A549 (cell line): ENCODE results near the gene CALML5. TPM values are rescaled to one million over a fixed set of nuclear protein-coding genes. Genes with fewer than 3 reads are reported as not detected.

Source experiments
- BHLHE40 ChIP-seq: IDR thresholded peaks from 2 replicates; pipeline ENCODE4 v1.6.1; 2012; ENCODE audit warnings: low read depth, low read length, inconsistent platforms
- CBX2 ChIP-seq: fragments of 200-600 bp; sonication (generic); IDR thresholded peaks from 2 replicates; pipeline ENCODE4 v1.6.1; 2016; ENCODE audit warnings: low read depth, mild to moderate bottlenecking, borderline replicate concordance
- CBX8 ChIP-seq: fragments of 200-600 bp; sonication (generic); IDR thresholded peaks from 2 replicates; pipeline ENCODE4 v1.6.1; 2016
- CHD2 ChIP-seq: fragments of 150-350 bp; IDR thresholded peaks from 2 replicates; pipeline ENCODE4 v1.6.1; 2014; ENCODE audit warnings: low read length; ENCODE audit not compliant: partially characterized antibody
- CHD4 ChIP-seq: fragments of 200-600 bp; sonication (generic); IDR thresholded peaks from 2 replicates; pipeline ENCODE4 v1.6.1; 2016; ENCODE audit warnings: antibody characterized with exemption, mild to moderate bottlenecking, borderline replicate concordance
- EHF ChIP-seq: fragments of 250-450 bp; sonication (Bioruptor Pico); IDR thresholded peaks from 2 replicates; pipeline ENCODE4 v1.5.0; 2020; ENCODE audit warnings: mild to moderate bottlenecking
- EHMT2 ChIP-seq: fragments of 200-600 bp; sonication (generic); IDR thresholded peaks from 2 replicates; pipeline ENCODE4 v1.6.1; 2016; ENCODE audit warnings: antibody characterized with exemption, low read depth, mild to moderate bottlenecking, moderate library complexity
- EP300 ChIP-seq, 2 experiments: fragments of >200 bp; sonication (Bioruptor Twin); formaldehyde crosslinking; IDR thresholded peaks; 2 replicates in 1 of 2; 3 replicates in 1 of 2; pipeline ENCODE4 v1.6.1; 2016 to 2017
- FOSB ChIP-seq: fragments of 250-450 bp; sonication (Bioruptor Pico); IDR thresholded peaks from 2 replicates; pipeline ENCODE4 v1.5.0; 2020; ENCODE audit warnings: mild to moderate bottlenecking, moderate library complexity
- FOXS1 ChIP-seq: fragments of 250-450 bp; sonication (Bioruptor Pico); IDR thresholded peaks from 2 replicates; pipeline ENCODE4 v1.5.0; 2020; ENCODE audit warnings: mild to moderate bottlenecking, moderate library complexity
- GATA3 ChIP-seq: IDR thresholded peaks from 2 replicates; pipeline ENCODE4 v1.6.1; 2012; ENCODE audit warnings: borderline replicate concordance
- HEYL ChIP-seq: fragments of 250-450 bp; sonication (Bioruptor Pico); IDR thresholded peaks from 2 replicates; pipeline ENCODE4 v1.8.0; 2021; ENCODE audit warnings: mild to moderate bottlenecking, moderate library complexity
- JUNB ChIP-seq: fragments of >200 bp; sonication (Bioruptor Twin); formaldehyde crosslinking; IDR thresholded peaks from 2 replicates; pipeline ENCODE4 v1.6.1; 2016
- KDM1A ChIP-seq: fragments of 200-600 bp; sonication (generic); IDR thresholded peaks from 2 replicates; pipeline ENCODE4 v1.6.1; 2016; ENCODE audit warnings: low read depth, mild to moderate bottlenecking
- KDM5A ChIP-seq: fragments of 200-600 bp; sonication (generic); IDR thresholded peaks from 2 replicates; pipeline ENCODE4 v1.6.1; 2016; ENCODE audit warnings: antibody characterized with exemption, mild to moderate bottlenecking
- MAFK ChIP-seq: fragments of 450-650 bp; IDR thresholded peaks from 2 replicates; pipeline ENCODE4 v1.6.1; 2014; ENCODE audit not compliant: partially characterized antibody
- MAZ ChIP-seq: fragments of 150-350 bp; IDR thresholded peaks from 2 replicates; pipeline ENCODE4 v1.6.1; 2014; ENCODE audit warnings: antibody characterized with exemption, low read depth, low read length, borderline replicate concordance
- MYC ChIP-seq: IDR thresholded peaks from 2 replicates; pipeline ENCODE4 v1.6.1; 2012; ENCODE audit warnings: mild to moderate bottlenecking, inconsistent platforms, low read length, improper control_type of control experiment, borderline replicate concordance
- NFE2L2 ChIP-seq: fragments of 150-350 bp; conservative IDR thresholded peaks from 2 replicates; pipeline ENCODE4 v1.6.1; 2014; ENCODE audit warnings: low read length
- NPAS2 ChIP-seq: fragments of 250-450 bp; sonication (Bioruptor Pico); IDR thresholded peaks from 2 replicates; pipeline ENCODE4 v1.8.0; 2022; ENCODE audit warnings: mild to moderate bottlenecking, moderate library complexity, borderline replicate concordance
- POLR2A ChIP-seq: IDR thresholded peaks from 2 replicates; pipeline ENCODE4 v1.6.1; 2012; ENCODE audit warnings: mild to moderate bottlenecking, low read length
- RAD21 ChIP-seq, 2 experiments: fragments of >200 bp in 1 of 2; sonication (Bioruptor Twin) in 1 of 2; formaldehyde crosslinking in 1 of 2; IDR thresholded peaks in 1 of 2; conservative IDR thresholded peaks in 1 of 2; 2 replicates in 1 of 2; 3 replicates in 1 of 2; pipeline ENCODE4 v1.6.1; 2012 to 2018; ENCODE audit warnings: inconsistent platforms in 1 of 2
- RARB ChIP-seq: fragments of 250-450 bp; sonication (Bioruptor Pico); IDR thresholded peaks from 2 replicates; pipeline ENCODE4 v1.8.0; 2021; ENCODE audit warnings: mild to moderate bottlenecking, moderate library complexity
- REST ChIP-seq: fragments of 200-600 bp; sonication (generic); IDR thresholded peaks from 2 replicates; pipeline ENCODE4 v1.6.1; 2016; ENCODE audit warnings: antibody characterized with exemption, mild to moderate bottlenecking, moderate library complexity
- TP53 ChIP-seq: fragments of 250-450 bp; sonication (Bioruptor Pico); IDR thresholded peaks from 2 replicates; pipeline ENCODE4 v1.5.0; 2021; ENCODE audit warnings: mild to moderate bottlenecking, moderate library complexity
- ZNF302 ChIP-seq: fragments of 250-450 bp; sonication (Bioruptor Pico); IDR thresholded peaks from 2 replicates; pipeline ENCODE4 v1.9.0; 2021; ENCODE audit warnings: inconsistent platforms, mild to moderate bottlenecking, moderate library complexity
- ZSCAN20 ChIP-seq: fragments of 250-450 bp; sonication (Bioruptor Pico); IDR thresholded peaks from 2 replicates; pipeline ENCODE4 v1.8.0; 2022; ENCODE audit warnings: mild to moderate bottlenecking, moderate library complexity
- polyA plus RNA-seq, 4 experiments: library from polyadenylated mRNA; depleted of rRNA in 3 of 4; stranded (reverse); fragments of >200 nt; fragmentation: RNase III in 1 of 4; extraction: RNeasy Plus Mini Kit Qiagen cat#74134 plus additional on column Dnase treatment in 1 of 4; gene quantifications; 2 replicates in 3 of 4; 3 replicates in 1 of 4; pipeline ENCODE4 v1.2.3, GENCODE V29; 2011 to 2017
- TF ChIP-seq, protein P1 (sequence below): IDR thresholded peaks from 2 replicates; pipeline ENCODE4 v1.6.1; 2012; ENCODE audit warnings: low read depth, borderline replicate concordance

Gene CALML5
- polyA plus RNA-seq, 2 of the 4 experiments (the other 2 are of a cell fraction), result not detected

DNA sequence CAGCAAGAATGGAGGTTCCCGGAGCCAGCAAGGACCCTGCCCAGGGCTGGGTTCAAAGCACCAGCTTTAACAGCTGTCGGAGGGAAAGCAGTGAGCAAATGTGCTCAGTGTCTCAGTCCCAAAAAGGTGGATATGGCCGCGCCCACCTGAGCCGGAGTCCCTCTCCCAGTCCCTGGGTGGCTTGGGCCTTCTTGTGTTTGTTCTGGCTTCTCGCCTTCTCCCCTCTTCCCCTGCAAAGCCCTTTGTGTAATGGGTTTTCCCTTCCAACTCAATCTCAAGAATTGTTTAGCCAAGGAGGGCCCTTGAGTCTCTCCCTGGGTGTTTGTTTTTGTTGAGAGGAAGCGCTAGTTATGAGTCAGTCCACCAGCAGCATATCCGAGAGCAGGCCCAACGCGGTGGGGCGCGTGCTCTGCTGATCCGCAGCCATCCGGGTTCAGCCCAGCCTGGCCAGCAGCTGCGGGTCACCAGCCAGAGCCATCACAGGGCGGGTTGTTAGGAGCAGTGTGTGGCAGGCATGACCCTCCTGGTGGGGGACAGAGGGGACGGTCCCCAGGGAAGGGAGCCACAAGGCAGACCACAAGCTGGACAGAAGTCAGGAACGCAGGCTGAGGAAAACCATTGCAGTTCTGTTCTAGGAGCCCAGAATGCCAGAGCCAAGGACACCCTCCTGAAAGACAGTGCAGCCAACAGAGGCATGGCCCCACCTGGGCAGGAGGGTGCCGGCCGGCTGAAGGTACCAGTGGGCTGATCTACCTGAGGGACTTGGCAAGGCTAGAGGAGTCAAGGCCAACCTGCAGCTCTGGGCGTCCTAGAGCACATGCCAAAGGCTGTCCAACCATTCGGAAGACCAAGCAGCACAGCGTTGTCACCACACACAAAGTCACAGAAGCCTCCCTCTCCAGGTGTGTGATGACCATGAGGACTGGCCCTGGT lies 46.7 kb upstream of the CALML5 start (continued):
- no peak; the same call in 1 of the 2 replicates for TF ChIP-seq EHF (CRISPR knock-in tag)
- TF ChIP-seq CBX8, result no peak
- peak; percentile 57; the same call in 1 of the 2 replicates for TF ChIP-seq NPAS2 (CRISPR knock-in tag)
- TF ChIP-seq HEYL, result peak; percentile 81; the same call in 1 of the 2 replicates
- peak; percentile 1; the same call in 1 of the 2 replicates for TF ChIP-seq KDM1A
- no peak for TF ChIP-seq MAZ
- TF ChIP-seq EP300 (IDR thresholded peaks at IDR 0.05), result peak; percentile 71 to 78; a peak in 2 of 5 replicates
- peak; percentile 90 for TF ChIP-seq ZSCAN20 (CRISPR knock-in tag)
- peak; percentile 29 to 53; a peak in 4 of 5 replicates for TF ChIP-seq RAD21 (conservative IDR thresholded peaks at IDR 0.05 in 1 of 2, IDR thresholded peaks at IDR 0.05 in 1 of 2)
- peak; percentile 74 for TF ChIP-seq GATA3
- no peak for TF ChIP-seq CHD4
- no peak for TF ChIP-seq MAFK
- TF ChIP-seq POLR2A, result peak; percentile 20; the same call in 1 of the 2 replicates
- TF ChIP-seq ZNF302 (CRISPR knock-in tag), result peak; percentile 93
- no peak for TF ChIP-seq RARB (CRISPR knock-in tag)
- TF ChIP-seq CBX2, result no peak
- TF ChIP-seq MYC, result peak; percentile 83; the same call in 1 of the 2 replicates
- no peak for TF ChIP-seq CHD2
- TF ChIP-seq, protein P1, sequence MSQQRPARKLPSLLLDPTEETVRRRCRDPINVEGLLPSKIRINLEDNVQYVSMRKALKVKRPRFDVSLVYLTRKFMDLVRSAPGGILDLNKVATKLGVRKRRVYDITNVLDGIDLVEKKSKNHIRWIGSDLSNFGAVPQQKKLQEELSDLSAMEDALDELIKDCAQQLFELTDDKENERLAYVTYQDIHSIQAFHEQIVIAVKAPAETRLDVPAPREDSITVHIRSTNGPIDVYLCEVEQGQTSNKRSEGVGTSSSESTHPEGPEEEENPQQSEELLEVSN, result peak; percentile 61; the same call in 1 of the 2 replicates
- TF ChIP-seq FOSB (CRISPR knock-in tag), result peak; percentile 85; the same call in 1 of the 2 replicates
- no peak for TF ChIP-seq EHMT2
- no peak for TF ChIP-seq NFE2L2
- TF ChIP-seq REST, result no peak
- TF ChIP-seq JUNB, result peak; percentile 71
- TF ChIP-seq KDM5A, result no peak
- 0 out of 2 replicates have a peak, but pooled peaks have one; percentile 14 for TF ChIP-seq TP53 (CRISPR knock-in tag)
- no peak for TF ChIP-seq BHLHE40
- no peak for TF ChIP-seq FOXS1
- TF ChIP-seq, all 56 proteins: peak for 23
